Spleen (tissue), 7 donors: ENCODE measurements around the gene IL32.

Source experiments
- CTCF ChIP-seq, 11 experiments: fragments of 200-600 bp in 7 of 11; fragments of 450-650 bp in 4 of 11; sonication (generic) in 4 of 11; IDR thresholded peaks in 8 of 11; conservative IDR thresholded peaks in 3 of 11; 1 replicate in 7 of 11; 2 replicates in 4 of 11; pipeline versions ENCODE4 v1.4.0 to v1.8.0; 2016 to 2021; ENCODE audit warnings: antibody characterized with exemption in 11 of 11, inconsistent platforms in 4 of 11, mild to moderate bottlenecking in 1 of 11
- POLR2A ChIP-seq, 3 donors: fragments of 450-650 bp; IDR thresholded peaks; one replicate each; pipeline ENCODE4 v1.5.1; 2017; ENCODE audit warnings: antibody characterized with exemption in 3 of 3, mild to moderate bottlenecking in 1 of 3
- POLR2AphosphoS5 ChIP-seq, 3 donors: sonication (generic); formaldehyde crosslinking; IDR thresholded peaks; one replicate each; pipeline ENCODE4 v1.5.1; 2017; ENCODE audit warnings: antibody characterized with exemption in 3 of 3
- donor health status: DM: no; HTN: no; CAD: no; lungs with moderate emphysema.
- donor health status: DM: no; HTN: no; CAD: no.
- donor health status: DM: no; HTN: no; CAD: no.

GRCh38 chr16:3071655-3072054 is 6.2 kb downstream of the IL32 start:
- TF ChIP-seq CTCF (IDR thresholded peaks at IDR 0.05 in 8 of 11, conservative IDR thresholded peaks at IDR 0.05 in 3 of 11): no peak
- no peak for TF ChIP-seq POLR2A (IDR thresholded peaks at IDR 0.05)
- peak in 2 of 3 donors; percentile 20 to 38 for TF ChIP-seq POLR2AphosphoS5 (IDR thresholded peaks at IDR 0.05)
